NCI-H1417 treated with DMSO at 0.1 percent for 48 hours (cell line): Measurements from ENCODE around the gene POLDIP2.
"Not testable (repeated sequence)": the region's sequence is repeated elsewhere in the genome, so short reads cannot be mapped to it uniquely, and the experiment has no call there.

Experiments
- DNase-seq: peaks from one replicate; lab custom pipeline; 2025; lab: John Stamatoyannopoulos, UW

Gene POLDIP2

GRCh38 chr17:28365487-28365886, 8.2 kb upstream of the POLDIP2 start:
- no peak for DNase-seq

GRCh38 chr17:28364665-28365363, 7.5 kb upstream of the POLDIP2 start, which contains the start of gene SEBOX:
Gene SEBOX (minus strand): TSS chr17:28365199. CDS start chr17:28365151, 48 bp downstream.
- no peak for DNase-seq

GRCh38 chr17:28363776-28364650, 6.7 kb upstream of the POLDIP2 start:
- no peak for DNase-seq

- DNase-seq: no peak
Measured at GRCh38 chr17:28363186-28363585, 5.9 kb upstream of the POLDIP2 start.

GRCh38 chr17:28357901-28358197, 522 bp upstream of the POLDIP2 start:
- no peak for DNase-seq

- no peak for DNase-seq
Measured at GRCh38 chr17:28350271-28350670, 7.1 kb downstream of the POLDIP2 start.

GRCh38 chr17:28348979-28349378, 8.3 kb downstream of the POLDIP2 start:
- no peak for DNase-seq

- no peak for DNase-seq
Measured at GRCh38 chr17:28347261-28347891, 10.0 kb downstream of the POLDIP2 start.

GRCh38 chr17:28346746-28347246, 10.5 kb downstream of the POLDIP2 start:
- no peak for DNase-seq

GRCh38 chr17:28346199-28346580, 11.1 kb downstream of the POLDIP2 start:
- DNase-seq: no peak

GRCh38 chr17:28345419-28346198, 11.7 kb downstream of the POLDIP2 start:
- DNase-seq: no peak

- no peak for DNase-seq
Measured at GRCh38 chr17:28344435-28344901, 12.9 kb downstream of the POLDIP2 start.

- DNase-seq: no peak
Measured at GRCh38 chr17:28344011-28344410, 13.3 kb downstream of the POLDIP2 start.

- no peak for DNase-seq
Measured at GRCh38 chr17:28343491-28343932, 13.8 kb downstream of the POLDIP2 start.

- DNase-seq: no peak
Measured at GRCh38 chr17:28342313-28342712, 15.0 kb downstream of the POLDIP2 start.

GRCh38 chr17:28341516-28341915, 15.8 kb downstream of the POLDIP2 start:
- DNase-seq: no peak

GRCh38 chr17:28340374-28340773, 17.0 kb downstream of the POLDIP2 start:
- no peak for DNase-seq

GRCh38 chr17:28339431-28339830, 17.9 kb downstream of the POLDIP2 start:
- no peak for DNase-seq

- not testable (repeated sequence) for DNase-seq
Measured at GRCh38 chr17:28338769-28339212, 18.5 kb downstream of the POLDIP2 start.

GRCh38 chr17:28338056-28338768, 19.1 kb downstream of the POLDIP2 start:
- DNase-seq: no peak
